Osteoblast (primary cell): ENCODE results near the gene CGNL1. TPM values are rescaled to one million over a fixed set of nuclear protein-coding genes. Genes with fewer than 3 reads are reported as not detected.

ENCODE experiments used
- DNase-seq: peaks from one replicate; pipeline ENCODE4 v3.0.0; 2011; ENCODE audit warnings: low spot score, mixed read lengths; ENCODE audit not compliant: insufficient read length; ENCODE audit errors: missing footprints
- H2AFZ ChIP-seq: 2 replicates; pipeline ENCODE4 v1.6.0; 2011; ENCODE audit warnings: mild to moderate bottlenecking, low read length
- H3K27ac ChIP-seq: 2 replicates; pipeline ENCODE4 v1.5.1; 2011; ENCODE audit warnings: mild to moderate bottlenecking, low read depth, low read length, moderate library complexity
- H3K27me3 ChIP-seq: 2 replicates; pipeline ENCODE4 v1.6.0; 2012; ENCODE audit warnings: mild to moderate bottlenecking, control low read depth, inconsistent platforms, low read length, moderate library complexity; ENCODE audit not compliant: insufficient read depth
- H3K36me3 ChIP-seq: 2 replicates; pipeline ENCODE4 v1.5.1; 2011; ENCODE audit warnings: mild to moderate bottlenecking, low read length, control low read depth, moderate library complexity; ENCODE audit not compliant: insufficient read depth
- H3K4me1 ChIP-seq: 2 replicates; pipeline ENCODE4 v1.5.1; 2011; ENCODE audit warnings: mild to moderate bottlenecking, low read length, control low read depth, moderate library complexity; ENCODE audit not compliant: insufficient read depth
- H3K4me2 ChIP-seq: 2 replicates; pipeline ENCODE4 v1.6.0; 2011; ENCODE audit warnings: mild to moderate bottlenecking, low read length; ENCODE audit not compliant: insufficient read depth
- H3K4me3 ChIP-seq: fragments of 200-600 bp; sonication (generic); 3 replicates; pipeline ENCODE4 v1.5.1; 2012; ENCODE audit warnings: mild to moderate bottlenecking, low read length, inconsistent platforms; ENCODE audit not compliant: insufficient read depth
- H3K79me2 ChIP-seq: 2 replicates; pipeline ENCODE4 v1.6.0; 2012; ENCODE audit warnings: mild to moderate bottlenecking, low read length, control low read depth, inconsistent platforms; ENCODE audit not compliant: insufficient read depth
- H3K9me3 ChIP-seq: 2 replicates; pipeline ENCODE4 v1.5.1; 2011; ENCODE audit warnings: low read depth, low read length, control low read depth
- H4K20me1 ChIP-seq: 2 replicates; pipeline ENCODE4 v1.6.0; 2012; ENCODE audit warnings: mild to moderate bottlenecking, low read length, control low read depth; ENCODE audit not compliant: insufficient read depth
- total RNA-seq: library from RNA; depleted of rRNA; stranded (reverse); fragments of >200 nt; gene quantifications from 2 replicates; pipeline ENCODE4 v1.2.3, GENCODE V29; 2012
- TF ChIP-seq, protein P1 (sequence below): IDR thresholded peaks from 2 replicates; pipeline ENCODE4 v1.5.1; 2011; ENCODE audit warnings: mild to moderate bottlenecking, low read depth, low read length, moderate library complexity; ENCODE audit errors: extremely low read depth

The CGNL1 gene
- total RNA-seq, 1 donor, result 1.1 TPM

- Histone ChIP-seq H3K4me1 (peaks cover 13% of the 10 kb centered on the region), H4K20me1 (no peaks in the 10 kb centered on the region), H2AFZ (peak overlapping the region; percentile 4), H3K4me3 (no peak overlapping the region), H3K4me2 (peak overlapping the region; percentile 14), H3K79me2 (no peaks in the 10 kb centered on the region), H3K9me3 (no peaks in the 10 kb centered on the region), H3K27me3 (no peaks in the 10 kb centered on the region), H3K36me3 (no peaks in the 10 kb centered on the region), H3K27ac (no peak overlapping the region)
- no peak for DNase-seq
- TF ChIP-seq, protein P1, sequence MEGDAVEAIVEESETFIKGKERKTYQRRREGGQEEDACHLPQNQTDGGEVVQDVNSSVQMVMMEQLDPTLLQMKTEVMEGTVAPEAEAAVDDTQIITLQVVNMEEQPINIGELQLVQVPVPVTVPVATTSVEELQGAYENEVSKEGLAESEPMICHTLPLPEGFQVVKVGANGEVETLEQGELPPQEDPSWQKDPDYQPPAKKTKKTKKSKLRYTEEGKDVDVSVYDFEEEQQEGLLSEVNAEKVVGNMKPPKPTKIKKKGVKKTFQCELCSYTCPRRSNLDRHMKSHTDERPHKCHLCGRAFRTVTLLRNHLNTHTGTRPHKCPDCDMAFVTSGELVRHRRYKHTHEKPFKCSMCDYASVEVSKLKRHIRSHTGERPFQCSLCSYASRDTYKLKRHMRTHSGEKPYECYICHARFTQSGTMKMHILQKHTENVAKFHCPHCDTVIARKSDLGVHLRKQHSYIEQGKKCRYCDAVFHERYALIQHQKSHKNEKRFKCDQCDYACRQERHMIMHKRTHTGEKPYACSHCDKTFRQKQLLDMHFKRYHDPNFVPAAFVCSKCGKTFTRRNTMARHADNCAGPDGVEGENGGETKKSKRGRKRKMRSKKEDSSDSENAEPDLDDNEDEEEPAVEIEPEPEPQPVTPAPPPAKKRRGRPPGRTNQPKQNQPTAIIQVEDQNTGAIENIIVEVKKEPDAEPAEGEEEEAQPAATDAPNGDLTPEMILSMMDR, result no peak
Observed at GRCh38 chr15:57356636-57357035, 19.7 kb upstream of the CGNL1 start.

DNA sequence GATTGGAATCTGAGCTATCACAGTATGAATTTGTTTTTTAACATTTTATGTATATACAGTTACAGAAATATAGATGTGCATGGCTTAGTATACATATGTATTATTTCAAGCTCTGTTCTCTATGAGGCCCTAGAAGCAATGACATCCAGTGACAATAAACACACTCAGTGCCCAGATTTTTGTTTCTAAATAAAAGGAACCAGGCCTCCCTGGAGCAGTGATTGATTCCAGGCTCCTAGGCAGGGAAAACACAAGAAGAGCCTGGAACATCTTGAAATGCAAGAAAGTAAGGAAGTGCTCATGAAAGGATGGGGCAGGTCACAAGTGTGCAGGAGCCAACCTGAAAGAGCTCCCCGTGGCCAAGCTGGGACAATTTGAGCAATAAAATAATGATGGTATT, 18.5 kb upstream of the CGNL1 start:
- no peaks in the 10 kb centered on the region for H3K79me2 ChIP-seq
- TF ChIP-seq, protein P1, result no peak

DNA sequence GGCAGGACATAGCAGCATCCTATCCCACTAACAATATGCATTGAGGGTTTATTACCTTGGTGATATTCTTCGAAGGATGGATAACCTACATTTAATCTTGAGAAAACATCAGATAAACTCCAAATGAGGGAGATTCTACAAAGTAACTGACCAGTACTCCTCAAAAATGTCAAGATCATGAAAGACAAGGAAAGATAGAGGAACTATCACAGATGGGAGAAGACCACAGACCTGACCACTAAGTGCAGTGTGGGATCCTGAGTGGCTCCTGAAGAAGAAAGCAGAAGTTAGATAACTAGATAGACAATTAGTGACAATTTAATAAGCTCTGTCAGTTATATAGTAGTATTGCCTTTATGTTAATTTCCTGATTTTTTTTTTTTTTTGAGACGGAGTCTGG, 17.7 kb upstream of the CGNL1 start:
- H3K4me2 ChIP-seq, result no peak overlapping the region
- no peaks in the 10 kb centered on the region for H3K9me3 ChIP-seq
- no peak overlapping the region for H2AFZ ChIP-seq

More for the DNA sequence above, 18.5 kb upstream of the CGNL1 start:
- DNase-seq, result no peak
- Histone ChIP-seq H3K27me3 (no peaks in the 10 kb centered on the region), H3K4me3 (no peak overlapping the region), H4K20me1 (no peaks in the 10 kb centered on the region), H3K9me3 (no peaks in the 10 kb centered on the region), H3K36me3 (no peaks in the 10 kb centered on the region), H2AFZ (no peak overlapping the region), H3K27ac (no peak overlapping the region), H3K4me1 (peaks cover 13% of the 10 kb centered on the region), H3K4me2 (no peak overlapping the region)

GRCh38 chr15:57363661-57364060, 12.6 kb upstream of the CGNL1 start:
- Histone ChIP-seq H3K79me2 (no peaks in the 10 kb centered on the region), H3K4me1 (no peaks in the 10 kb centered on the region)
- TF ChIP-seq, protein P1, result no peak

More for the DNA sequence above, 17.7 kb upstream of the CGNL1 start:
- no peaks in the 10 kb centered on the region for H3K79me2 ChIP-seq
- H3K4me3 ChIP-seq, result no peak overlapping the region
- H3K27me3 ChIP-seq, result no peaks in the 10 kb centered on the region
- peaks cover 13% of the 10 kb centered on the region for H3K4me1 ChIP-seq
- H3K27ac ChIP-seq, result no peak overlapping the region
- H3K36me3 ChIP-seq, result no peaks in the 10 kb centered on the region
- H4K20me1 ChIP-seq, result no peaks in the 10 kb centered on the region
- DNase-seq, result no peak
- TF ChIP-seq, protein P1, result no peak

More at GRCh38 chr15:57363661-57364060, 12.6 kb upstream of the CGNL1 start:
- Histone ChIP-seq H3K27me3 (no peaks in the 10 kb centered on the region), H3K4me2 (no peak overlapping the region), H3K4me3 (no peak overlapping the region), H2AFZ (no peak overlapping the region), H3K27ac (no peak overlapping the region), H3K36me3 (no peaks in the 10 kb centered on the region), H3K9me3 (no peaks in the 10 kb centered on the region), H4K20me1 (no peaks in the 10 kb centered on the region)
- no peak for DNase-seq
